MV-4-11 (cell line): ENCODE results near the gene C1QA.

Source experiments
- DNase-seq: peaks from one replicate; lab custom pipeline; 2025; lab: John Stamatoyannopoulos, UW

Gene C1QA

GRCh38 chr1:22636353-22636752 lies at the start of gene C1QA:
Gene C1QA (plus strand): TSS chr1:22636628. CDS start chr1:22637617, 989 bp downstream.
- peak; percentile 91 for DNase-seq

- no peak for DNase-seq
These were observed 49.2 kb upstream of the C1QA start for GRCh38 chr1:22587247-22587646.

GRCh38 chr1:22588899-22589422 lies 47.5 kb upstream of the C1QA start:
- DNase-seq, result no peak

- no peak for DNase-seq
These were observed 44.9 kb upstream of the C1QA start for GRCh38 chr1:22591576-22591975.

GRCh38 chr1:22592051-22592450 lies 44.4 kb upstream of the C1QA start:
- DNase-seq, result no peak

- DNase-seq, result no peak
These were observed 43.3 kb upstream of the C1QA start for GRCh38 chr1:22592919-22593790.

- no peak for DNase-seq
These were observed 42.0 kb upstream of the C1QA start for GRCh38 chr1:22594396-22594795.

GRCh38 chr1:22595108-22595507 lies 41.3 kb upstream of the C1QA start:
- no peak for DNase-seq

GRCh38 chr1:22597301-22597965 lies 39.0 kb upstream of the C1QA start:
- DNase-seq, result no peak

- DNase-seq, result no peak
These were observed 38.4 kb upstream of the C1QA start for GRCh38 chr1:22597996-22598395.

- DNase-seq, result no peak
These were observed 37.7 kb upstream of the C1QA start for GRCh38 chr1:22598736-22599135.

GRCh38 chr1:22600071-22600816 lies 36.2 kb upstream of the C1QA start:
- DNase-seq, result no peak

- DNase-seq, result no peak
These were observed 35.4 kb upstream of the C1QA start for GRCh38 chr1:22600817-22601605.

- no peak for DNase-seq
These were observed 34.8 kb upstream of the C1QA start for GRCh38 chr1:22601610-22602009.

- no peak for DNase-seq
These were observed 34.2 kb upstream of the C1QA start for GRCh38 chr1:22602060-22602740.

- DNase-seq, result no peak
These were observed 30.3 kb upstream of the C1QA start for GRCh38 chr1:22606161-22606560.

GRCh38 chr1:22607154-22607553 lies 29.3 kb upstream of the C1QA start:
- no peak for DNase-seq

- no peak for DNase-seq
These were observed 28.1 kb upstream of the C1QA start for GRCh38 chr1:22608361-22608760.

- DNase-seq, result no peak
These were observed 27.1 kb upstream of the C1QA start for GRCh38 chr1:22609291-22609690.

- DNase-seq, result peak; percentile 50
These were observed 24.9 kb upstream of the C1QA start for GRCh38 chr1:22611530-22611947.
